ENCODE data around the gene FGF4.
A peak's percentile ranks its signal among the peaks of the same experiment; 100 is the strongest.

The FGF4 gene

GRCh38 chr11:69819541-69820070 is 44.5 kb upstream of the FGF4 start:
- peak; percentile 4; the same call in 1 of the 2 replicates for TF ChIP-seq CTCF (IDR thresholded peaks at IDR 0.05; ENCODE audit: low read depth, low read length)
- H3K4me3 ChIP-seq (ENCODE audit: low read depth, low read length) = no peak overlapping the region
- H3K27me3 ChIP-seq = peaks cover 77% of the 10 kb centered on the region
- DNase-seq = peak; percentile 67
- no peaks in the 10 kb centered on the region for H3K36me3 ChIP-seq
- peaks cover 4% of the 10 kb centered on the region; the same call in 1 of the 2 replicates for H3K4me1 ChIP-seq
- H3K9me3 ChIP-seq = no peaks in the 10 kb centered on the region; the same call in 1 of the 2 replicates

- H3K9me3 ChIP-seq = no peaks in the 10 kb centered on the region; the same call in 1 of the 2 replicates
- no peaks in the 10 kb centered on the region for H3K36me3 ChIP-seq
- no peak for TF ChIP-seq CTCF (IDR thresholded peaks at IDR 0.05; ENCODE audit: low read depth, low read length)
- peaks cover 4% of the 10 kb centered on the region; the same call in 1 of the 2 replicates for H3K4me1 ChIP-seq
- no peak within 1 kb of the TSS for H3K4me3 ChIP-seq (ENCODE audit: low read depth, low read length)
- H3K27me3 ChIP-seq = peaks cover 85% of the 10 kb centered on the region
- no peak for DNase-seq
These were observed 43.7 kb upstream of the FGF4 start, which contains the start of gene FGF3 for GRCh38 chr11:69818603-69819441. TSS of gene FGF3 (minus strand) at chr11:69819416. CDS start at chr11:69818933, 483 bp downstream.

- no peak for TF ChIP-seq CTCF (IDR thresholded peaks at IDR 0.05; ENCODE audit: low read depth, low read length)
- peaks cover 85% of the 10 kb centered on the region for H3K27me3 ChIP-seq
- no peak overlapping the region for H3K4me3 ChIP-seq (ENCODE audit: low read depth, low read length)
- no peaks in the 10 kb centered on the region; the same call in 1 of the 2 replicates for H3K9me3 ChIP-seq
- H3K4me1 ChIP-seq = peaks cover 4% of the 10 kb centered on the region; the same call in 1 of the 2 replicates
- no peaks in the 10 kb centered on the region for H3K36me3 ChIP-seq
- no peak for DNase-seq
These were observed 43.1 kb upstream of the FGF4 start for GRCh38 chr11:69818231-69818602.

- peaks cover 84% of the 10 kb centered on the region for H3K27me3 ChIP-seq
These were observed 42.4 kb upstream of the FGF4 start for GRCh38 chr11:69817265-69818230.

GRCh38 chr11:69816671-69817070 is 41.5 kb upstream of the FGF4 start:
- Histone ChIP-seq H3K36me3 (no peaks in the 10 kb centered on the region), H3K27me3 (peaks cover 75% of the 10 kb centered on the region), H3K4me1 (peaks cover 4% of the 10 kb centered on the region; the same call in 1 of the 2 replicates), H3K9me3 (no peaks in the 10 kb centered on the region; the same call in 1 of the 2 replicates), H3K4me3 (ENCODE audit: low read depth, low read length) (no peak overlapping the region)
- peak; percentile 40 for DNase-seq
- no peak for TF ChIP-seq CTCF (IDR thresholded peaks at IDR 0.05; ENCODE audit: low read depth, low read length)

More at GRCh38 chr11:69817265-69818230, 42.4 kb upstream of the FGF4 start:
- no peak for TF ChIP-seq CTCF (IDR thresholded peaks at IDR 0.05; ENCODE audit: low read depth, low read length)
- peak; percentile 41 for DNase-seq
- Histone ChIP-seq H3K4me1 (peaks cover 4% of the 10 kb centered on the region; the same call in 1 of the 2 replicates), H3K4me3 (ENCODE audit: low read depth, low read length) (0 out of 2 replicates have a peak overlapping the region, but pooled peaks have one; percentile 6), H3K9me3 (no peaks in the 10 kb centered on the region; the same call in 1 of the 2 replicates), H3K36me3 (no peaks in the 10 kb centered on the region)

Measured in BE2C (cell line).